HepG2 (cell line): Measurements from ENCODE around the gene MNAT1. TPM values are rescaled to one million over a fixed set of nuclear protein-coding genes. Genes with fewer than 3 reads are reported as not detected.

ENCODE experiments used
- ETV6 ChIP-seq: sonication (generic); formaldehyde crosslinking; conservative IDR thresholded peaks from 2 replicates; pipeline ENCODE4 v1.4.0; 2020; ENCODE audit warnings: missing genetic modification reagents
- HNRNPL ChIP-seq: fragments of 200-400 bp; formaldehyde crosslinking; IDR thresholded peaks from 2 replicates; pipeline ENCODE4 v1.6.1; 2017; ENCODE audit warnings: mild to moderate bottlenecking, low read depth, low read length
- KDM5B ChIP-seq: sonication (generic); formaldehyde crosslinking; IDR thresholded peaks from 2 replicates; pipeline ENCODE4 v1.4.0; 2020; ENCODE audit warnings: missing genetic modification reagents, mild to moderate bottlenecking, borderline replicate concordance
- MLLT10 ChIP-seq: sonication (generic); formaldehyde crosslinking; IDR thresholded peaks from 2 replicates; pipeline ENCODE4 v1.4.0; 2020; ENCODE audit warnings: missing genetic modification reagents
- POLR2A ChIP-seq, 2 experiments: IDR thresholded peaks; 2 replicates each; pipeline ENCODE4 v1.6.1; 2011; ENCODE audit warnings: low read depth in 2 of 2, low read length in 2 of 2, mild to moderate bottlenecking in 1 of 2, moderate library complexity in 1 of 2; ENCODE audit not compliant: insufficient read depth in 1 of 2
- POLR2AphosphoS5 ChIP-seq: IDR thresholded peaks from 2 replicates; pipeline ENCODE4 v1.6.1; 2012; ENCODE audit warnings: low read depth, low read length
- U2AF1 ChIP-seq: fragments of 200-400 bp; formaldehyde crosslinking; optimal IDR thresholded peaks from 2 replicates; pipeline ENCODE3; 2017; ENCODE audit warnings: mild to moderate bottlenecking, low read depth, low read length
- ZNF274 ChIP-seq: sonication (generic); formaldehyde crosslinking; IDR thresholded peaks from 2 replicates; pipeline ENCODE4 v1.5.1; 2020; ENCODE audit warnings: mild to moderate bottlenecking, missing genetic modification reagents
- ZNF615 ChIP-seq: sonication (generic); formaldehyde crosslinking; IDR thresholded peaks from 2 replicates; pipeline ENCODE4 v1.5.0; 2020; ENCODE audit warnings: mild to moderate bottlenecking, missing genetic modification reagents, borderline replicate concordance
- polyA plus RNA-seq, 8 experiments: library from polyadenylated mRNA; depleted of rRNA in 3 of 8; stranded (reverse) in 7 of 8; unstranded in 1 of 8; fragments of >200 nt; fragmentation: Illumina TruSeq in 4 of 8; extraction: Trizol in 4 of 8; gene quantifications; 2 replicates each; pipeline versions ENCODE4 v1.2.1 to v1.2.3, GENCODE V29; 2011 to 2016; ENCODE audit warnings: low read depth in 4 of 8, missing spikeins in 1 of 8, mixed read lengths in 1 of 8; ENCODE audit not compliant: insufficient read depth in 1 of 8
- total RNA-seq, 5 experiments: library from RNA; depleted of rRNA; stranded (reverse); fragments of >200 nt; fragmentation: Illumina TruSeq; extraction: Trizol; gene quantifications; 2 replicates each; pipeline ENCODE4 v1.2.3, GENCODE V29; 2016; ENCODE audit warnings: low read depth in 1 of 5
- TF ChIP-seq, protein P1 (sequence below): sonication (generic); formaldehyde crosslinking; IDR thresholded peaks from 2 replicates; pipeline ENCODE4 v1.4.0; 2020; ENCODE audit warnings: mild to moderate bottlenecking, missing genetic modification reagents
- TF ChIP-seq, protein P2 (sequence below): sonication (generic); formaldehyde crosslinking; IDR thresholded peaks from one replicate; pipeline ENCODE4 v1.5.1; 2020; ENCODE audit warnings: mild to moderate bottlenecking, missing genetic modification reagents; ENCODE audit errors: not compliant biosample characterization

The MNAT1 gene
- total and polyA plus RNA-seq, 2 of the 13 experiments (the other 11 are each of a cell fraction or from before 2014, with no cell fraction given), result 49.2 to 94.8 TPM

DNA sequence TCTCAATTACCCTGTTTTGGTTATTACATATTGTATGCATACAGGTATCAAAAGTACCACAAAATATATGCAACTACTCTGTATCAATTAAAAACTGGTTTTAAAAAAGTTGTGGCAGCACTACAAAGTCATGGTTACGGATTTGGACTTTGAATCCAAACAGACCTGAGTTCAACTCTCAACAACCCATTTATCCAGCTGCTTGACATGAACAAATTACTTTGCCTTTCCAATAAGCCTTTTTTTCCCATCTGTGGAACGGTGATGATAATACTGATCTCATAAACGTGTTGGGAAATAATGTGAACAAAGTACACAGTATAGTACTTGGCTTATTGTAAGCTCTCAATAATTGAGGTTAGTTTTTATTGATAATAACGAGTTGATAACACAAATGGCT is 85.0 kb downstream of the MNAT1 start (continued):
- TF ChIP-seq MLLT10 (CRISPR knock-in tag) (no peak), ZNF274 (CRISPR knock-in tag) (no peak), U2AF1 (no peak), HNRNPL (no peak), KDM5B (CRISPR knock-in tag) (no peak), ETV6 (CRISPR knock-in tag) (no peak), POLR2A (IDR thresholded peaks at IDR 0.05; ENCODE audit: insufficient read depth in 1 of 2, low read depth in 2 of 2, low read length in 2 of 2) (no peak), POLR2AphosphoS5 (no peak), ZNF615 (CRISPR knock-in tag) (no peak)
- TF ChIP-seq, protein P1, sequence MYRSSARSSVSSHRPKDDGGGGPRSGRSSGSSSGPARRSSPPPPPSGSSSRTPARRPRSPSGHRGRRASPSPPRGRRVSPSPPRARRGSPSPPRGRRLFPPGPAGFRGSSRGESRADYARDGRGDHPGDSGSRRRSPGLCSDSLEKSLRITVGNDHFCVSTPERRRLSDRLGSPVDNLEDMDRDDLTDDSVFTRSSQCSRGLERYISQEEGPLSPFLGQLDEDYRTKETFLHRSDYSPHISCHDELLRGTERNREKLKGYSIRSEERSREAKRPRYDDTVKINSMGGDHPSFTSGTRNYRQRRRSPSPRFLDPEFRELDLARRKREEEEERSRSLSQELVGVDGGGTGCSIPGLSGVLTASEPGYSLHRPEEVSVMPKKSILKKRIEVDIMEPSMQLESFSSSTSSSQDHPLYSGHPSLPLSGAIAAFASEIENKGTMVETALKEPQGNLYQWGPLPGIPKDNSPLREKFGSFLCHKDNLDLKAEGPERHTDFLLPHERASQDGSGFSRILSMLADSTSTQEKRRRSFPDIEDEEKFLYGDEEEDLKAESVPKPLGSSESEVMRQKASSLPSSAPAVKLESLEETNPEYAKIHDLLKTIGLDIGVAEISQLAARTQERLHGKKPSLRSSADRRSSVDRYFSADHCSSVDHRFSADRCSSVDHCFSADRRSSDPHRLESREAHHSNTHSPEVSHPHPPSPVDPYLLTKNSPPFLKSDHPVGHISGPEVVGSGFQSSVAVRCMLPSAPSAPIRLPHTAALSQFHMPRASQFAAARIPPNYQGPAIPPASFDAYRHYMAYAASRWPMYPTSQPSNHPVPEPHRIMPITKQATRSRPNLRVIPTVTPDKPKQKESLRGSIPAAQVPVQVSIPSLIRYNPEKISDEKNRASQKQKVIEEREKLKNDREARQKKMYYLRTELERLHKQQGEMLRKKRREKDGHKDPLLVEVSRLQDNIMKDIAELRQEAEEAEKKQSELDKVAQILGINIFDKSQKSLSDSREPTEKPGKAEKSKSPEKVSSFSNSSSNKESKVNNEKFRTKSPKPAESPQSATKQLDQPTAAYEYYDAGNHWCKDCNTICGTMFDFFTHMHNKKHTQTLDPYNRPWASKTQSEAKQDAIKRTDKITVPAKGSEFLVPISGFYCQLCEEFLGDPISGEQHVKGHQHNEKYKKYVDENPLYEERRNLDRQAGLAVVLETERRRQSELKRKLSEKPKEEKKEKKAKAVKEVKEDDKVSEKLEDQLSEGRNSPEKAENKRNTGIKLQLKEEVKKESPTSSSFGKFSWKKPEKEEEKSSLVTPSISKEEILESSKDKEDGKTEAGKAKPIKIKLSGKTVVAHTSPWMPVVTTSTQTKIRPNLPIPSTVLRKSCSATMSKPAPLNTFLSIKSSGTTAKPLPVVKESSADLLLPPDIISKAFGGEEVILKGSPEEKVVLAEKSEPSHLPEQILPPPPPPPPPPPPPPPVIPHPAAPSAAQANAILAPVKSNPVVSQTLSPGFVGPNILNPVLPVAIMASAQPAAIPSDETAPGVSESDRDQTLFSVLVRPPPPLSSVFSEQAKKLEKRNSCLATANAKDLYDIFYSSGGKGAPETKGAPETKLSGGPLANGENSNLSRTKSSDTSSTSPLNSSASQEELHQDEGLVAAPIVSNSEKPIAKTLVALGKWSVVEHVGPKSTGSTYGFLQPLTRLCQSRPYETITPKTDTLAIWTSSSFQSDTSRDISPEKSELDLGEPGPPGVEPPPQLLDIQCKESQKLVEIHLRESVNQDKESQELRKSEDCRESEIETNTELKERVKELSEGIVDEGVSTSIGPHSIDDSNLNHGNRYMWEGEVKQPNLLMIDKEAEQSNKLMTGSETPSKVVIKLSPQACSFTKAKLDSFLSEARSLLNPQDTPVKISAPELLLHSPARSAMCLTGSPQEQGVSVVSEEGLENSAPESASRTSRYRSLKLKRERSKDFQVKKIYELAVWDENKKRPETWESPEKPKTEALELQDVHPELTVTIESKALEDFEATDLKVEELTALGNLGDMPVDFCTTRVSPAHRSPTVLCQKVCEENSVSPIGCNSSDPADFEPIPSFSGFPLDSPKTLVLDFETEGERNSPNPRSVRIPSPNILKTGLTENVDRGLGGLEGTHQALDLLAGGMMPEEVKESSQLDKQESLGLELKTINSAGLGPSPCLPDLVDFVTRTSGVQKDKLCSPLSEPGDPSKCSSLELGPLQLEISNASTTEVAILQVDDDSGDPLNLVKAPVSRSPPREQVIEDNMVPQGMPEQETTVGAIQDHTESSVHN, result no peak
- TF ChIP-seq, protein P2, sequence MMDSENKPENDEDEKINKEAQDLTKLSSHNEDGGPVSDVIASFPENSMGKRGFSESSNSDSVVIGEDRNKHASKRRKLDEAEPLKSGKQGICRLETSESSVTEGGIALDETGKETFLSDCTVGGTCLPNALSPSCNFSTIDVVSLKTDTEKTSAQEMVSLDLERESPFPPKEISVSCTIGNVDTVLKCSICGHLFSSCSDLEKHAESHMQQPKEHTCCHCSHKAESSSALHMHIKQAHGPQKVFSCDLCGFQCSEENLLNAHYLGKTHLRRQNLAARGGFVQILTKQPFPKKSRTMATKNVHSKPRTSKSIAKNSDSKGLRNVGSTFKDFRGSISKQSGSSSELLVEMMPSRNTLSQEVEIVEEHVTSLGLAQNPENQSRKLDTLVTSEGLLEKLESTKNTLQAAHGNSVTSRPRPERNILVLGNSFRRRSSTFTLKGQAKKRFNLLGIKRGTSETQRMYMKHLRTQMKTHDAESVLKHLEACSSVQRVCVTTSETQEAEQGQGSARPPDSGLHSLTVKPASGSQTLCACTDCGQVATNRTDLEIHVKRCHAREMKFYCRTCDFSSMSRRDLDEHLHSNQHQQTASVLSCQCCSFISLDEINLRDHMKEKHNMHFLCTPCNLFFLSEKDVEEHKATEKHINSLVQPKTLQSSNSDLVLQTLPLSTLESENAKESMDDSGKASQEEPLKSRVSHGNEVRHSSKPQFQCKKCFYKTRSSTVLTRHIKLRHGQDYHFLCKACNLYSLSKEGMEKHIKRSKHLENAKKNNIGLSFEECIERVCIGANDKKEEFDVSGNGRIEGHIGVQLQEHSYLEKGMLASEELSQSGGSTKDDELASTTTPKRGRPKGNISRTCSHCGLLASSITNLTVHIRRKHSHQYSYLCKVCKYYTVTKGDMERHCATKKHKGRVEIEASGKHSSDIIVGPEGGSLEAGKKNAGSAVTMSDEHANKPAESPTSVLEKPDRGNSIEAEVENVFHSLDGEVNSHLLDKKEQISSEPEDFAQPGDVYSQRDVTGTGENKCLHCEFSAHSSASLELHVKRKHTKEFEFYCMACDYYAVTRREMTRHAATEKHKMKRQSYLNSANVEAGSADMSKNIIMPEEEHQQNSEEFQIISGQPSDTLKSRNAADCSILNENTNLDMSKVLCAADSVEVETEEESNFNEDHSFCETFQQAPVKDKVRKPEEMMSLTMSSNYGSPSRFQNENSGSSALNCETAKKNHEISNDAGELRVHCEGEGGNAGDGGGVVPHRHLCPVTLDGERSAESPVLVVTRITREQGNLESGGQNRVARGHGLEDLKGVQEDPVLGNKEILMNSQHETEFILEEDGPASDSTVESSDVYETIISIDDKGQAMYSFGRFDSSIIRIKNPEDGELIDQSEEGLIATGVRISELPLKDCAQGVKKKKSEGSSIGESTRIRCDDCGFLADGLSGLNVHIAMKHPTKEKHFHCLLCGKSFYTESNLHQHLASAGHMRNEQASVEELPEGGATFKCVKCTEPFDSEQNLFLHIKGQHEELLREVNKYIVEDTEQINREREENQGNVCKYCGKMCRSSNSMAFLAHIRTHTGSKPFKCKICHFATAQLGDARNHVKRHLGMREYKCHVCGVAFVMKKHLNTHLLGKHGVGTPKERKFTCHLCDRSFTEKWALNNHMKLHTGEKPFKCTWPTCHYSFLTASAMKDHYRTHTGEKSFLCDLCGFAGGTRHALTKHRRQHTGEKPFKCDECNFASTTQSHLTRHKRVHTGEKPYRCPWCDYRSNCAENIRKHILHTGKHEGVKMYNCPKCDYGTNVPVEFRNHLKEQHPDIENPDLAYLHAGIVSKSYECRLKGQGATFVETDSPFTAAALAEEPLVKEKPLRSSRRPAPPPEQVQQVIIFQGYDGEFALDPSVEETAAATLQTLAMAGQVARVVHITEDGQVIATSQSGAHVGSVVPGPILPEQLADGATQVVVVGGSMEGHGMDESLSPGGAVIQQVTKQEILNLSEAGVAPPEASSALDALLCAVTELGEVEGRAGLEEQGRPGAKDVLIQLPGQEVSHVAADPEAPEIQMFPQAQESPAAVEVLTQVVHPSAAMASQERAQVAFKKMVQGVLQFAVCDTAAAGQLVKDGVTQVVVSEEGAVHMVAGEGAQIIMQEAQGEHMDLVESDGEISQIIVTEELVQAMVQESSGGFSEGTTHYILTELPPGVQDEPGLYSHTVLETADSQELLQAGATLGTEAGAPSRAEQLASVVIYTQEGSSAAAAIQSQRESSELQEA (CRISPR knock-in tag), result no peak
